GM12878 (cell line): Measurements from ENCODE around the gene TPR. TPM values are rescaled to one million over a fixed set of nuclear protein-coding genes. Genes with fewer than 3 reads are reported as not detected.

Experiments used
- E2F8 ChIP-seq: fragments of 450-650 bp; IDR thresholded peaks from 2 replicates; pipeline ENCODE4 v1.6.1; 2018; ENCODE audit warnings: mild to moderate bottlenecking, low read depth, moderate library complexity; ENCODE audit not compliant: partially characterized antibody
- EP300 ChIP-seq, 2 experiments: fragments of 150-350 bp in 1 of 2; IDR thresholded peaks; 2 replicates each; pipeline ENCODE4 v1.6.1; 2011 to 2012; ENCODE audit warnings: low read depth in 2 of 2, low read length in 2 of 2, borderline replicate concordance in 1 of 2, improper control_type of control experiment in 1 of 2, inconsistent platforms in 1 of 2; ENCODE audit not compliant: control insufficient read depth in 1 of 2
- HDAC6 ChIP-seq: fragments of 200-600 bp; sonication (generic); IDR thresholded peaks from one replicate; pipeline ENCODE4 v1.8.0; 2017; ENCODE audit warnings: antibody characterized with exemption; ENCODE audit not compliant: unreplicated experiment
- IRF5 ChIP-seq: fragments of 450-650 bp; IDR thresholded peaks from 2 replicates; pipeline ENCODE4 v1.6.1; 2017; ENCODE audit warnings: borderline replicate concordance
- JUND ChIP-seq: IDR thresholded peaks from 2 replicates; pipeline ENCODE4 v1.6.1; 2012; ENCODE audit warnings: low read depth, mild to moderate bottlenecking, low read length, improper control_type of control experiment, moderate library complexity
- MTA3 ChIP-seq: IDR thresholded peaks from 2 replicates; pipeline ENCODE4 v1.6.1; 2012; ENCODE audit warnings: low read length, inconsistent platforms, borderline replicate concordance
- NKRF ChIP-seq: fragments of 450-650 bp; conservative IDR thresholded peaks from 2 replicates; pipeline ENCODE4 v1.6.1; 2017; ENCODE audit warnings: mild to moderate bottlenecking, moderate library complexity
- NR2C2 ChIP-seq: IDR thresholded peaks from 2 replicates; pipeline ENCODE4 v1.6.1; 2011; ENCODE audit warnings: borderline replicate concordance, low read depth; ENCODE audit not compliant: control insufficient read depth, insufficient read length
- REST ChIP-seq: IDR thresholded peaks from 2 replicates; pipeline ENCODE4 v1.6.1; 2012; ENCODE audit warnings: mild to moderate bottlenecking, low read depth, low read length
- SMAD5 ChIP-seq: IDR thresholded peaks from 2 replicates; pipeline ENCODE4 v1.6.1; 2016; ENCODE audit warnings: antibody characterized with exemption, low read depth
- SMARCA5 ChIP-seq: fragments of 450-650 bp; IDR thresholded peaks from 2 replicates; pipeline ENCODE4 v1.6.1; 2017; ENCODE audit warnings: mild to moderate bottlenecking
- WRNIP1 ChIP-seq: IDR thresholded peaks from 2 replicates; pipeline ENCODE4 v1.6.1; 2011; ENCODE audit warnings: low read depth, low read length, improper control_type of control experiment, borderline replicate concordance
- ZNF592 ChIP-seq: fragments of 450-650 bp; IDR thresholded peaks from 2 replicates; pipeline ENCODE4 v1.6.1; 2017; ENCODE audit warnings: mild to moderate bottlenecking, moderate library complexity
- polyA plus RNA-seq, 11 experiments: library from polyadenylated mRNA; depleted of rRNA in 4 of 11; unstranded in 6 of 11; stranded (reverse) in 5 of 11; fragments of >200 nt; fragmentation: Nextera tagmentation in 4 of 11; fragmentation: Illumina TruSeq in 1 of 11; extraction: Ambion mirVana in 4 of 11; extraction: Trizol in 1 of 11; gene quantifications; 1 replicate in 1 of 11; 2 replicates in 10 of 11; pipeline versions ENCODE4 v1.2.1 to v1.2.3, GENCODE V29; 2011 to 2016; ENCODE audit warnings: inconsistent platforms in 2 of 11, missing spikeins in 2 of 11, low read depth in 1 of 11
- total RNA-seq, 4 experiments: library from RNA; depleted of rRNA in 3 of 4; stranded (reverse); fragments of >200 nt in 3 of 4; fragmentation: Illumina TruSeq in 1 of 4; extraction: Trizol in 1 of 4; gene quantifications; 2 replicates each; pipeline versions ENCODE4 v1.2.1 to v1.2.3, GENCODE V29; 2013 to 2021

Gene TPR
- total and polyA plus RNA-seq, 10 of the 15 experiments (the other 5 are each of a cell fraction or from before 2014, with no cell fraction given): 30.9 to 122 (median 92.2) TPM

GRCh38 chr1:186375152-186375928, at the start of gene TPR, which contains the start of gene ODR4 (continued):
- no peak for TF ChIP-seq NR2C2
- TF ChIP-seq MTA3: no peak; the same call in 1 of the 2 replicates
- peak; percentile 78; the same call in 1 of the 2 replicates for TF ChIP-seq SMARCA5
- TF ChIP-seq ZNF592: peak; percentile 98
- no peak; the same call in 1 of the 2 replicates for TF ChIP-seq SMAD5
- peak; percentile 86 for TF ChIP-seq NKRF
- TF ChIP-seq IRF5: peak; percentile 45; the same call in 1 of the 2 replicates
- TF ChIP-seq REST: no peak
- 0 out of 2 replicates have a peak, but pooled peaks have one; percentile 23 for TF ChIP-seq JUND
- TF ChIP-seq HDAC6: peak; percentile 13
- TF ChIP-seq E2F8: peak; percentile 73
- TF ChIP-seq EP300 (IDR thresholded peaks at IDR 0.05; ENCODE audit: borderline replicate concordance in 1 of 2, control insufficient read depth in 1 of 2, low read depth in 2 of 2, low read length in 2 of 2): 0 out of 4 replicates have a peak, but pooled peaks have one; percentile 11 to 35
- TF ChIP-seq WRNIP1: no peak
